Suppressor macrophage treated with lipopolysaccharide for 4 hours (primary cell): ENCODE measurements around the gene TM6SF1.
"Not testable (repeated sequence)": the region's sequence is repeated elsewhere in the genome, so short reads cannot be mapped to it uniquely, and the experiment has no call there.

Source experiments
- DNase-seq: peaks from one replicate; pipeline ENCODE4 v3.0.0-alpha.2; 2020

TM6SF1 gene

DNA sequence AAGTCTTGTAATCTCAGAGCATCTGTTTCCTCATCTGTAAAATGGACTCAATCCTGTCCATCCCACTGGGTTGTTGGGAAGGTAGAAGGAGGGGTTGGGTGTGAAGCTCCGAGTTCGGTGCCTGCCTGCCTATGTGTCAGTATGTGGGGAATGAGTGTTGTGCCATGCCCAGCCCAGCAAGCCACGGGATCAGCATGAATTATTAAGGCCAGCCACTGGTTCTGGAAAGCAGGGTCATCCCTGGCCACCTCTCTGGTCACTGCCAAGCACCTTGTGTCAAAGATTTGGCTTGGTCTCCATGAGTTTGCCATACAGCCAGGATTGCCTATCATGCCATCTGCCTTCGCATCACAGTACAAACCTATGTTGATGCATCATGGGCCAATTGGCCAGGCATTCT lies 11.5 kb downstream of the TM6SF1 start:
- DNase-seq: no peak

DNA sequence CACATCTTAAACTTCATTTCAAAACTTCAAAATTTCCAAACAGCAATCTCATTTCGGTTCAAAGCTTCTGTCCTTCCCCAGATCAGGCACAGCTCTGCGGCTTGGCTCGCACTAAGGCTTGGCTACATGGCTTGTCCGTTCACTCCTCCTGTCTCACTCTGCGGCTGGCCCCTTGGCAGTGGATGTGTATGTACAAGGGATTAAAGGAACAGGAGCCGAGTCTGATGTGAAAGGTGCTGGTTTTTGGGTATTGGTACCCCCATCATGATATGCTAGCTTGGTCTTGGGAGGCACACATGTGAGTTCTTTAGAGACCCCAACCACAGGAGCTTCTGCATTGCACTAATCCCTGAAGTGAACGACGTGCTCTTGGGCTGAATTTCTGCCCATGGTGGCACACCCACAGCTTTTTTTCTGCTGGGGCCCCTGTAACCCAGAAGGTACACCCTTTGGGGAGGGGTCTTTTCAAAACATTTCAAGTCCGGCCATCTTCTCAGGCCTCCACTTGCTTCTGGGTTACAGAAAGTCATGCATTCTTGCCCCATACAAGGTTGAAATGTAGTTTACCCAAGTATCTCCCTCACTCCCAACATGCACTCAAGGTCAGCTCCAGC lies 12.6 kb downstream of the TM6SF1 start:
- DNase-seq: no peak

DNA sequence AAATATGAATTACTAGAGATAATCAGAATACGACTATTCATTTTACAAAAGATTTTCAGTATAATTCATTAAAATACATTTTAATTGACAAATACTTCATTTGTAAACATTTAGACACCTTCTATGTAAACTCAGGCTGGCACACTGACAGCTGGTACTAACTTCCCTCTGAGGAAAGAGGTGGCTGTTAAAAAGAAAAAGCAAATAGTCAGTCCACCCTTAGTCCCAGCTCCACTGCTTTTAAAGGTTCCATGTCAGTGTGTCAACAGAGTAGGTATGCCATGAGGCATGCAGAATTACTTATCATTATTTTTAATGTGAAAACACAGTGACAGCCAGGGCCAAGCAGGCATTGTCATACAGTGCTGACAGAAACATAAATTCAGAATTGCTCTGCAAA lies 16.1 kb downstream of the TM6SF1 start:
- no peak for DNase-seq

DNA sequence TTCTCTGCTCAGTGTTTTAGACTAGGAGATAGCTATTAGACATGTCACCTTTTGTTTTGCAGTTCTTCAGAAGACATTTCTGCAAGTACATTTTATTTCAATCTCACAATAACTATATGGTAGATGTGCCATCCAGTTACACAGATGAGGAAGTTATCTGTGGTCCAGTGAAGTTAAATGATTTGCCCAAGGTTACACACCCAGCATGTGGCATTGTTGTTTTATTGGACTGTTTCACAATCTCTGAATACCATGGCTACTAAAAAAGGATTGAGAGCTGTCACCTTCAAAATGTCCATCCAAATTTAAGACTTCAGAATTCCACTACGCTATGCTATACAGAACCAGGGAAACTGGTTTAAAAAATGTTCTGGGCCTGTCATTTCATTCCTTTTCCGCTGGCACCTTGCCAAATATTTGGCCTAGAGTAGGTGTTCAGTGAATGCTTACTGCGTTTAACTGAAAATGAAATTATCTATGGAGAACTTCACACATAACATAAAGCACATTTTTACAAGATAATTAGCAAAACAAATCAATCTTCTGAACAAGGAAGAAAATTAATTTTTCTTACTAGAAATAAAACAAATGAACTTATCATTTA lies 20.2 kb downstream of the TM6SF1 start:
- DNase-seq: no peak

DNA sequence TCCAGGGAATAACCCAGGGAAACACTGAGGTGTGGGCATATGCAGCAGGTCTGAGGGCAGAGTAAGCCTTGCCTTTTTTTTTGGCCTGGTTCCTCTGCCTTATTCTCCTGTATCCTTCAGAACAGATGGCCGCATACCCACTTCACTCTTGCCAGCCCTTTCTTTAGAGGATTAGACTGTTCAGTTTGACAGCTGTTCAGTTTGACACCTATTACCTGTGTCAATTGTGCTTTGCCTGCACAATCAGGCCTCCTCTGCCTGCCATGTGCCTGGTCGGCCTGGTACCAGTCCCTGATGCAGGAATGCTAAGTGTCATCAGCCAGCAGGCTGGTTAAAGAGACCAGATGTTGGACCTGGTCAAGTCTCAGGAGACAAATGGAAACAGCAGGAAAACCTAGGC lies 22.3 kb downstream of the TM6SF1 start:
- no peak for DNase-seq

DNA sequence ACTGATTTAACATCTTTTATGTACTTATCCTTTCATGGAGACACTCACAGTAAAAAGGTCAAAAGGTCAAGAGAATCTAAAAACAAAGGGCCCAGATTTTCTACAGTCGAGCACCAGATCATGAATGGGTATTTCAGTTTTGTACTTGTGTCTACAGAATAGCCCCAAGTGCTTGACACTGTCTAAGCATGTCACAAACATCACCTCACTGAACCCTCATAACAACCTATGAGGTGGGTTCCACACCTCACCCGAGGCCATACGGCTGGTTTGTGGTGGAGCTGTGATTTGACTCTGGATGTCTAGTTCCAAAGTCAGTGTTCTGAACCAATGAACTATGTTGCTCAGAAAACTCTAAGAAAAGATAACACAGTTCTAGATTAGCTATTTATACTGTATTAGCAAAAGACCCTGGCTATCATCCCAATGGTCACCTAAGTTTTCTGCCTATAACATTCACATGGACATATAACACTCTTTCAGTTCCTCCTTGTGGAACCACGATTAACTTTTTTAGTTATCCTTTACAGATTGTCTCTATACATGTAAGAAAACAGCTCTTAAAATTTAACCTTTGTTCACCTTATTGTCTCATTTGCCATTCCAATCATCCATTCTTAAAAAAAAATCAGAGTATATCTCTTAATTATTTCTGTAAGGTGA lies 25.5 kb downstream of the TM6SF1 start:
- no peak for DNase-seq

DNA sequence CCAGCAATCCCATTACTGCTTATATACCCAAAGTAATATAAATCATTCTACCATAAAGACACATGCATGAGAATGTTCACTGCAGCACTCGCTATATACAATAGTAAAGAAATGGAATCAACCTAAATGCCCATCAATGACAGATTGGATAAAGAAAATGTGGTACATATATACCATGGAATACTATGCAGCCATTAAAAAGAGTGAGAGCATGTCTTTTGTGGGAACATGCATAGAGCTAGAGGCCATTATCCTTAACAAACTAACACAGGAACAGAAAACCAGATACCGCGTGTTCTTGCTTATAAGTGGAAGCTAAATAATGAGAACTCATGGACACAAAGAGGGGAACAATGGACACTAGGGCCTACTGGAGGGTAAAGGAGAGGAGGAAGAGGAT lies 34.7 kb downstream of the TM6SF1 start:
- DNase-seq: not testable (repeated sequence)

DNA sequence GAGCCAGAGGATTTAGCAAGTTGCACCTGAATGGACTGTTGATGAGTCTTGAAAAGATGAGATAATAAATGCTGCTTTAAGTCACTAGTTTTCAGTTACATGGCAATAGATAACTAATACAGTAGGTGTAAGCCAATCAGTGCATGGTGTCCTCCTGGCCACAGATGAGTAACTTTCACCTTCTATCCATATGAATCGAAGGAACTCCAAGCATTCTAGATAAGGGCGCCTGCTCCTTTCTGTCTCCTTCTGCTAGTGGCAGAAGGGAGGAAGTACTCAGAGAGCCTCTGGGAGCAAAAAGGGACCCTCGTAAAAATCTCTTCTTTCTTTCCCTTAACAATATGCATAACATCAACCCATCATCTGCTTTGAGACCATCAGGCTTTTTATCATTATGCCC lies 37.3 kb downstream of the TM6SF1 start:
- DNase-seq: no peak

DNA sequence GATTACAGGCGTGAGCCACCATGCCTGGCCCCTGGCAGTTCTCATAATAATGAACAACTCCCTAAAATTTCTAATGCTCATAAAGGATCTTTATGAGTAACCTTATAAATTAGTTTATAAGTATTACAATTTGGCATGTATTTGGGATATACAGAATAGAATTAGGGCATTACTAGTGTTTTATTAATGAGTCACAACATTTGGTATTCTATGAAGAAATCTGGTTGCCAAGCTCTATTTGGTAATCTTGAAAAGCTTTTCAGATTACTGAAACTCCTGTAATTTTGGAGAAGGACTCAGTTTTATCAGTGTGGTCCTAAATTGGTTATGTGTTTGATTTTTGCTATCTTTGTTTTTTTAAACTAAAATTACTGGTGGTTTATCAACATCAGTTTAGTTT lies 45.8 kb downstream of the TM6SF1 start:
- no peak for DNase-seq

DNA sequence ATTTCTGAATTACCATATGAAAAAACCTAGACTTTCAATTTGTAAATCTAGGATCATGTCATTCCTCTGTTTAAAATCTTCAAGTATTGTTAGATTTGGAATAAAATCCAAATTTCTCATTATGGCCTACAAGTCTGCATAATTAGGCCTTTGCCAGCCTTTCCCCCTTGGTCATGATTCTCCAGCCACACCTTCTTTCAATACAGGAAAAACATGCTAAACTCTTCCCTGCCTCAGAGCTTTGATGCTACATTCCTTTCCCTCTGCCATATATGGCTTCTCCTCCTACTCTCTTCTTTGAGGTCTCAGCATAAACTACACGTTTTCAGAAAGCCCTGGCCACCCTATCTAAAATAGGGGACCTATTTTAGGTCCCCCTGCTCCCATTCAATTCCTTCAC lies 48.5 kb downstream of the TM6SF1 start:
- DNase-seq: no peak

DNA sequence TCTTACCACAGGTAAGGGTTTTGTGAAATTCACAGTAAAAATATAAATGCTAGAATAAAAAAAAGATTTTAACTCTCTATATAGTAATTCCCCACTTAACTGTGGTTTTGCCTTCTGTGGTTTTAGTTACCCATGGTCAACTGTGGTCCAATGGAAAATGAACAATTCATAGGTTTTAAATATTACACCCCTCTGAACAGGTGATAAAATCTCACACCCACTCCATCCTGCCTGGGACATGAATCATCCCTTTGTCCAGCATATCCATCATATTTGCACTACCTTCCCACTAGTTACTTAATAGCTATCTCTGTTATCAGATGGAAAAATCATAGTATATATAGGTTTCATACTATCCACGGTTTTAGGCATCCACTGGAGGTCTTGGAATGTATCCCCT lies 50.9 kb downstream of the TM6SF1 start:
- DNase-seq: no peak

DNA sequence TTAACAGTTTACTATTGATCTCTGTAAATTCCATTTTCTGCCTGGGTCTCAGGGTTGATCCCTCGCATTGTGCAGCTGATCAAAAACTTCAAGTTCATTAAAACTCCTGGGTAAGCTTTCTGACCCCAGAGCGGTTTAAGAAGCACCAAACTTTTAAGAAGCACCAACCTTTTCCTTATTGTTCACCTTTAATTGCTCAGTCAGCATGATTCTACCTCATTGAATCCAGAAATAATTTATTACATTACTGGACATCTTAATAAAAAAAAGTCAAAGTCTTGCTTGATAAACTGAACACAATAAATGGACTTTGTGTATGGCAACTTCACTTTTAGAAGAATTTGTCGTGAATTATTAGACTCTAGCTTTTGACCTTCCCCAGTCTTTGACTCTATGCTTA lies 53.3 kb downstream of the TM6SF1 start:
- DNase-seq: no peak

DNA sequence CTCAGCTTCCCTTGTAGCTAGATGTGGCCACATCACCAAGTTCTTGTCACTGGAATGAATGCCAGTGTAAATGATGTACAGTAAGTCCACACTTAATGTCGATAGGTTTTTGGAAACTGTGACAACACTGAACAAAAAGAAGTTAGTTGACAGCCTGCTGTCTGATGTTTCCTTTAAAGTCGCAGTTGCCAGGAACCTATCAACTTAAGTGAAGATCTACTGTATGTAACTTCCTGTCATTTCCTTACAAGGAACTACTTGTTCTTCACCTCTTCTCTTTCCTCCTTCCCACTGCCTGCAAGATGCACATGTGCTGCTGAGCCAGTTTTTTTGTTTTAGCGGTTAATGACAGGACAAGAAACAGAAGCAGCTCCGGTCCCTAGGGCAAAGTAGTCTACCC lies 55.6 kb downstream of the TM6SF1 start:
- DNase-seq: no peak

DNA sequence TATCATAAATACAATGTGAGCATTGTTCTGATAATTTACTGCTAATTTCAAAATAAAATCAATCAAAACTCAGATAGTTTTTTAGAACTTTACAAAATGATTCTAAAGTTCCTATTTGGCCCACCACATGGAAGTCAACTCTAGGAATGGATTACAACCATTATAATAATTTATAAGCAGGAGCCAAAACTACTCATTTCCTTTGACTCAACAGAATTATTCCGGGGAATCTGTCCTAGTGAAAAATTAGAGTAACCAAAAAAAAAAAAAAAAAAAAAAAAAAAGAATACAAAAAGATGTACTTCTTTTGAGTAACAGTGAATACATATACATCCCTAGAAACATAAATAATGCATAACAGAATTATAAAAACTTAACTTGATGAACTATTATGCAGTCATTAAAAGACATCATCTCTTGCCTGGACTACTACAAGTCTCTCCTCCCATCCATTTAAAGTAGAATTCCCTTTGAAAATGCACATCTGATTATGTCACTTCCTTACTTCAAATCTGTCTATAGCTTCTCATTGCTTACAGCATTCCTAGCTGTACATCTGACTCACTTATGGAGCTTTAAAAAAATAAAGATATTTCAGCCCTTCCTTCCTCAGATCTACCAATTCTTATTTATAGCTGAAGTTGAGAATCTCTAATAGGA lies 56.8 kb downstream of the TM6SF1 start:
- DNase-seq: no peak

DNA sequence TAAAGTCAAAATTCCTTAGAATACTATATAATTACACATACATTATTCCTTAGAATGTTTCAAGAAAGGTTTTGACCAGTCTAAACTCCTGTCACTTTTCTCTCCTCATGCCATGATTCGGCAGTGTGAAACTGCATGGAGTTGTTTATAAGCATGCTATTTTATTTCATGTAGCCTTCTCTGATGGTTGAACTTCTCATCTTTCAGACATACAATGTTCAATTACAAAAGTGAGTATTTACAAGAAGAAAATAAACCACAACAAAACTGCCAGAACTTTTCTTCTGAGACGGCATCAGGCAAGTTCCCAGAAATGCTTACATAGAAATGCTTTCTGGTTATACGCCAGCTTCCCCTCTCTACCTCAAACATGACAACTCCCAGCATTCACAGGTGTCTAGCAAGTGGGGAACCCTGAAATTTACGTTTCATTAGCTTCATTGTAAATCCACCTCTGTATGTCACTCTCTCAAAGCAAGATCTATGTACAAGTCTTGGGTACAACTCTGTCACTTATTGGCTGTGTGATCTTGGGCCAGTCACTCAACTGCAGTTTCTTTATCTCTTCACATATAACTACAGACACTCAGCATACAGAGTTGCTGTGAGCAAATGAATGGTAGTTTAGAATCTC lies 57.4 kb downstream of the TM6SF1 start:
- no peak for DNase-seq

DNA sequence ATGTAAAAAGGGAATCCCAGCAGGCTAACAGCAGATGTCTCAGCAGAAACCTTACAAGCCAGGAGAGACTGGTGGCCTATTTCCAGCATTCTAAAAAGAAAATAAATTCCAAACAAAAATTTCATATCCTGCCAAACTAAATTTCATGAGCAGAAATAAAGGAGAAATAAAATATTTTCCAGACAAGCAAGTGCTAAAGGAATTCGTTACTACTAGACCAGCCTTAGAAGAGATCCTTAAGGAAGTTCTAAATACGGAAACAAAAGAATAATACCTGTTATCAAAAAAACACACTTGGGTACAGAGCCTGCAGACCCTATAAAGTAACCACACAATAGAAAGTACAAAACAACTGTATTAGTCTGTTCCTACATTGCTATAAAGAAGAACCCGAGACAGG lies 58.8 kb downstream of the TM6SF1 start:
- DNase-seq: no peak

DNA sequence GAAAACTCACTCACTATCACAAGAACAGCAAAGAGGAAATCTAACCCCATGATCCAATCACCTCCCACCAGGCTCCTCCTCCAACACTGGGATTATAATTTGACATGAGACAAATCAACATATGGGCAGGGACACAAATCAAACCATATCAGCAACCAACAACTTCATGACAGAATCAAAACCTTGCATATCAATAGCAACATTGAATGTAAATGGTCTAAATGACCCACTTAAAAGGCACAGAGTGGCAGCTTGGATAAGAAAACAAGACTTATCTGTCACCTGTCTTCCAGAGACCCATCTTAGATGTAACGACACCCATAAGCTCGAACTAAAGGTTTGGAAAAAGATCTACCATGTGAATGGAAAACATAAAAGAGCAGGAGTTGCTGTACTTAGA lies 59.4 kb downstream of the TM6SF1 start:
- DNase-seq: no peak

DNA sequence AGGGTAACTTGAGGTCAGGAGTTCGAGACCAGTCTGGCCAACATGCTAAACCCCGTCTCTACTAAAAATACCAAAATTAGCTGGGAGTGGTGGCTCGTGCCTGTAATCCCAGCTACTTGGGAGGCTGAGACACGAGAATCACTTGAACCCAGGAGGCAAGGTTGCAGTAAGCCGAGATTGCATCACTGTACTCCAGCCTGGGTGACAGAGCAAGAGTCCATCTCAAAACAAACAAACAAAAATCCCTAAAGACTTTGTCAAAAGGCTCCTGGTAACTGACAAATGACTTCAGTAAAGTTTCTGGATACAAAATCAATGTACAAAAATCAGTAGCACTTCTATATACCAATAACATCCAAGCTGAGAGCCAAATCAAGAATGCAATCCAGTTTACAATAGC lies 62.1 kb downstream of the TM6SF1 start:
- not testable (repeated sequence) for DNase-seq

DNA sequence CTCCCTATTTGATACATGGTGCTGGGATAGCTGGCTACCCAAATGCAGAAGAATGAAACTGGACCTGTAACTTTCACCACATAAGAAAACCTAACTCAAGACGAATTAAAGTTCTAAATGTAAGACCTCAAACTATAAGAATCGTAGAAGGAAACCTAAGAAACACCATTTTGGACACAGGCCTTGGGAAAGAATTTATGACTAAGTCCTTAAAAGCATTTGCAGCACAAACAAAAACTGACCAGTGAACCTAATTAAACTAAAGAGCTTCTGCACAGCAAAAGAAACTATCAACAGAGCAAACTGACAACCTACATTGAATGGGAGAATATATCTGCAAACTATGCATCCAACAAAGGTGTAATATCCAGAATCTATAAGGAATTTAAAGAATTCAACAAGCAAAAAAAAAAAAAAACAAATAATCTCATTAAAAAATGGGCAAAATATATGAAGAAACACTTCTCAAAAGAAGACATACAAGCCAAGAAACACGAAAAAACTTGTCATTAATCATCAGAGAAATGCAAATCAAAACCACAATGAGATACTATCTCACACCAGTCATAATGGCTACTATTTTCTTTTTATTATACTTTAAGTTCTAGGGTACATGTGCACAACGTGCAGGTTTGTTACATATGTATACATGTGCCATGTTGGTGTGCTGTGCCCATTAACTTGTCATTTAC lies 63.2 kb downstream of the TM6SF1 start:
- no peak for DNase-seq

DNA sequence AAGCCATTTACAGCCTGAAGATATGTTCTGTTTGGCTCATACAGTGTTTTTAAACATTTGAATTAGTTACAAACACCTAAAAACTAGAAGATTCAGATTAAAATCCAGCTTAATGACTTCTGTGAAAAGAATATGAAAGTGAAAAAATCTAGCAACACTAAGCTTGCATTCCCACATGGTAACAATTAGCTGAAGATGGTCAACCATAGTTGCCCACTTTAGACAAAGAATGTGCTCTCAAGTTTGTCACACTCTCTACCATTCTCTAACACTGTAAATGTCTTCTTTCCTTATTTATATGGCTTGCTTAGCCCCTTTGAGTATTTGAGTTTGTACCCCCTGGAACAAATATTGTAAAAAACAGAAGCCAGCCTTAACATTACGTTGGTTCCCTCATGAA lies 67.4 kb downstream of the TM6SF1 start:
- no peak for DNase-seq

DNA sequence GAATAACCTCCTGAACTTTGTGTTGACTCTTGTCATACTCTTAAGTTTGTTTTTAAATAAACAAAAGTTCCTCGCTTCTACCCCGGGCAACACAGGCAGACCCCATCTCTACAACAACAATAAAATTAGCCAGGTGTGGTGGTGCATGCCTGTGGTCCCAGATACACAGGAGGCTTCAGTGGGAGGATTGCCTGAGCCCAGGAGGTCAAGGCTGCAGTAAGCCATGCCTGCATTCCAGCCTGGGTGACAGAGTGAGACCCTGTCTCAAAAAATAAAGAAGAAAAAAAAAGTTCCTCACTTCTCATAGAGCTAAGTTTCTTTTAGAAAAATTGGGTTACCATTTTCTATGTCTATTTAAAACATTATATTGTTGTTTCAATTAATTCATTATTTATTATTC lies 70.9 kb downstream of the TM6SF1 start:
- DNase-seq: no peak

DNA sequence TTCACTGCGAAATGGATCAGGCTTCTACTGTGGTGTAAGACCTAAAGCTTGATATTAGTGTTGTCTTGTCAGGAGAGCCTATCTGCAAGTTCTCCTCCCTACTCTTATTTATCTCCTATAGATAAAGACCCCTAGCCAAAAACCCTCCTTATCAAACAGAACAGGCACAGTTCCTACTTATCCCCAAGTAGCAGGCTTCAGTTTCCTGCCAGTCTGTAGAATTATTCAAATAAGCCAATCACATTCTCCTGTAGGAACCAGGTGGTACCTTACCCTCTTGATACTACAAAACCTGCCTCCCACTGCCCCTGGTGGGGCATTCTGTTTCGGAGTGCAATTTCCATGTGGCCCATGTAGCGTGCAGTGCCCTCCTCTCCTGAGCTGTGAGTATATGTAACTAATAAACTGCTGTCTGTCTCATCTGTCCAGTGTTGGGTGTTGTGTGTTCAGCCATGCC lies 71.5 kb downstream of the TM6SF1 start:
- DNase-seq: no peak

DNA sequence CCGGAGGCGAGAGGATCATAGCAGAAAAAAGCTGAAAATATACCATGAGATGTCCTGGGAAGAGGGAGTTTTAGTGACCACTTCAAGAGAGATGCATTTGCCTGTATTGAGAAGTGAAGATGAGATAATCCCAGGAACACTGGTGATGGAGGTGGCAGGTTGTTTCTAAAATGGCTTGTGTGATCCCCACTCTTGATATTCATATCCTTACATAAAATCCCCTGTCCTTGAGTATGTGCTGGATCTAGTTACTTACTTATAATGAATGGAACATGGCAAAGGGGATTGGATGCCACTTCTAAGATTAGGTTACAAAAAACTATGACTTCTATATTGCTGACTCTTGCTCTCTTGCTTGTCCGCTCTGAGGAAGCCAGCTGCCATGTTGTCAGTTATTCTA lies 78.1 kb downstream of the TM6SF1 start:
- DNase-seq: no peak
